K562 (cell line): ENCODE measurements around the gene ATAD3B. TPM values are rescaled to one million over a fixed set of nuclear protein-coding genes. Genes with fewer than 3 reads are reported as not detected.
A peak's percentile ranks its signal among the peaks of the same experiment; 100 is the strongest.

Source experiments
- ARID4B ChIP-seq: sonication (generic); formaldehyde crosslinking; IDR thresholded peaks from 2 replicates; pipeline ENCODE4 v1.8.0; 2022; ENCODE audit warnings: mild to moderate bottlenecking, missing genetic modification reagents
- CBFB ChIP-seq: sonication (generic); formaldehyde crosslinking; IDR thresholded peaks from 2 replicates; pipeline ENCODE4 v1.4.0; 2020; ENCODE audit warnings: mild to moderate bottlenecking, missing genetic modification reagents
- CHD2 ChIP-seq: IDR thresholded peaks from 2 replicates; pipeline ENCODE4 v1.6.1; 2011; ENCODE audit warnings: low read depth, low read length
- COPS2 ChIP-seq: fragments of 450-650 bp; conservative IDR thresholded peaks from 2 replicates; pipeline ENCODE4 v1.6.1; 2016; ENCODE audit warnings: mild to moderate bottlenecking, moderate library complexity
- ETV5 ChIP-seq: sonication (generic); formaldehyde crosslinking; IDR thresholded peaks from 2 replicates; pipeline ENCODE4 v1.4.0; 2020; ENCODE audit warnings: low read depth, mild to moderate bottlenecking, missing genetic modification reagents
- FOXM1 ChIP-seq, 2 experiments: fragments of 450-650 bp in 1 of 2; sonication (generic) in 1 of 2; formaldehyde crosslinking in 1 of 2; IDR thresholded peaks; 2 replicates each; pipeline versions ENCODE4 v1.6.1 to v1.9.0; 2017 to 2022; ENCODE audit warnings: low read depth in 2 of 2, mild to moderate bottlenecking in 2 of 2, missing genetic modification reagents in 1 of 2, moderate library complexity in 1 of 2
- GABPB2 ChIP-seq: fragments of 250-450 bp; sonication (Bioruptor Pico); conservative IDR thresholded peaks from 2 replicates; pipeline ENCODE4 v1.5.1; 2021; ENCODE audit warnings: mild to moderate bottlenecking
- HDGF ChIP-seq: fragments of 450-650 bp; IDR thresholded peaks from 2 replicates; pipeline ENCODE4 v1.6.1; 2016
- ID3 ChIP-seq, 2 experiments: fragments of 250-450 bp in 1 of 2; fragments of 450-650 bp in 1 of 2; sonication (Bioruptor Pico) in 1 of 2; IDR thresholded peaks; 2 replicates each; pipeline versions ENCODE4 v1.6.1 to v1.8.0; 2016 to 2021; ENCODE audit warnings: mild to moderate bottlenecking in 2 of 2, moderate library complexity in 2 of 2, missing compliant biosample characterization in 1 of 2, missing genetic modification characterization in 1 of 2
- KLF1 ChIP-seq: fragments of 450-650 bp; IDR thresholded peaks from 2 replicates; pipeline ENCODE4 v1.6.1; 2016; ENCODE audit warnings: missing genetic modification characterization, missing compliant biosample characterization
- KLF16 ChIP-seq: IDR thresholded peaks from 2 replicates; pipeline ENCODE4 v1.6.1; 2016; ENCODE audit warnings: antibody characterized with exemption
- MCM3 ChIP-seq: fragments of 450-650 bp; IDR thresholded peaks from 2 replicates; pipeline ENCODE4 v1.6.1; 2016
- MTA3 ChIP-seq: fragments of 450-650 bp; formaldehyde crosslinking; IDR thresholded peaks from 2 replicates; pipeline ENCODE4 v1.6.1; 2017; ENCODE audit warnings: mild to moderate bottlenecking, borderline replicate concordance
- NONO ChIP-seq, 2 experiments: fragments of 200-400 bp in 1 of 2; fragments of 450-650 bp in 1 of 2; formaldehyde crosslinking in 1 of 2; IDR thresholded peaks; 2 replicates each; pipeline ENCODE4 v1.6.1; 2017; ENCODE audit warnings: low read depth in 2 of 2, mild to moderate bottlenecking in 2 of 2, moderate library complexity in 2 of 2, low read length in 1 of 2
- RAD21 ChIP-seq, 2 experiments: fragments of 250-450 bp in 1 of 2; fragments of 450-650 bp in 1 of 2; sonication (Bioruptor Pico) in 1 of 2; formaldehyde crosslinking in 1 of 2; IDR thresholded peaks in 1 of 2; conservative IDR thresholded peaks in 1 of 2; 2 replicates each; pipeline versions ENCODE4 v1.4.0 to v1.8.0; 2020 to 2022; ENCODE audit warnings: mild to moderate bottlenecking in 2 of 2, moderate library complexity in 1 of 2
- SIN3A ChIP-seq, 2 experiments: fragments of 150-350 bp in 1 of 2; IDR thresholded peaks; 2 replicates each; pipeline ENCODE4 v1.6.1; 2011 to 2016; ENCODE audit warnings: borderline replicate concordance in 2 of 2, low read depth in 2 of 2, low read length in 2 of 2, mild to moderate bottlenecking in 2 of 2, moderate library complexity in 2 of 2; ENCODE audit not compliant: control insufficient read depth in 1 of 2
- TAF7 ChIP-seq: fragments of 450-650 bp; IDR thresholded peaks from 2 replicates; pipeline ENCODE4 v1.6.1; 2016; ENCODE audit warnings: missing genetic modification characterization, missing compliant biosample characterization
- TCFL5 ChIP-seq: fragments of 250-450 bp; sonication (Bioruptor Pico); conservative IDR thresholded peaks from 2 replicates; pipeline ENCODE4 v1.6.1; 2021; ENCODE audit warnings: mild to moderate bottlenecking, moderate library complexity, matching md5 sums
- TFAP4 ChIP-seq: sonication (generic); formaldehyde crosslinking; IDR thresholded peaks from 2 replicates; pipeline ENCODE4 v1.8.0; 2022; ENCODE audit warnings: missing genetic modification reagents, mild to moderate bottlenecking, moderate library complexity, borderline replicate concordance
- XRCC5 ChIP-seq: fragments of 200-400 bp; formaldehyde crosslinking; IDR thresholded peaks from 2 replicates; pipeline ENCODE4 v1.6.1; 2017; ENCODE audit warnings: low read depth, mild to moderate bottlenecking, low read length
- ZFPM2 ChIP-seq: fragments of 250-450 bp; sonication (Bioruptor Pico); IDR thresholded peaks from 2 replicates; pipeline ENCODE4 v1.5.1; 2022; ENCODE audit warnings: mild to moderate bottlenecking
- polyA plus RNA-seq, 8 experiments: library from polyadenylated mRNA; depleted of rRNA in 4 of 8; stranded (reverse) in 5 of 8; unstranded in 3 of 8; fragments of >200 nt; fragmentation: Nextera tagmentation in 2 of 8; fragmentation: Illumina TruSeq in 1 of 8; extraction: Ambion mirVana in 2 of 8; extraction: Trizol in 1 of 8; gene quantifications; 2 replicates each; pipeline versions ENCODE4 v1.2.1 to v1.2.3, GENCODE V29; 2011 to 2014; ENCODE audit warnings: inconsistent platforms in 1 of 8, missing spikeins in 1 of 8
- total RNA-seq, 7 experiments: library from RNA; depleted of rRNA in 6 of 7; stranded (reverse); fragments of >200 nt in 6 of 7; fragmentation: Illumina TruSeq in 2 of 7; extraction: Trizol in 2 of 7; gene quantifications; 2 replicates each; pipeline versions ENCODE4 v1.2.1 to v1.2.3, GENCODE V29; 2011 to 2021; ENCODE audit warnings: low replicate concordance in 1 of 7

ATAD3B gene
- total and polyA plus RNA-seq, 9 of the 15 experiments (the other 6 are each of a cell fraction or from before 2014, with no cell fraction given) = 0.07 to 113 (median 27.7) TPM

GRCh38 chr1:1441002-1441888 lies 30.3 kb upstream of the ATAD3B start (continued):
- TF ChIP-seq FOXM1 (IDR thresholded peaks at IDR 0.05; ENCODE audit: low read depth) (no peak), FOXM1 (CRISPR knock-in tag; IDR thresholded peaks at IDR 0.05; ENCODE audit: low read depth) (0 out of 2 replicates have a peak, but pooled peaks have one; percentile 60), NONO (IDR thresholded peaks at IDR 0.05; ENCODE audit: low read depth in 2 of 2, low read length in 1 of 2) (0 out of 4 replicates have a peak, but pooled peaks of 1 of the 2 experiments have one; percentile 51), MCM3 (no peak), COPS2 (no peak), HDGF (0 out of 2 replicates have a peak, but pooled peaks have one; percentile 41), TFAP4 (peak; percentile 88), XRCC5 (peak; percentile 84; the same call in 1 of the 2 replicates), RAD21 (CRISPR knock-in tag; conservative IDR thresholded peaks at IDR 0.05 in 1 of 2, IDR thresholded peaks at IDR 0.05 in 1 of 2) (peak; percentile 77 to 92), ZFPM2 (CRISPR knock-in tag) (no peak), KLF1 (tag) (peak; percentile 80; the same call in 1 of the 2 replicates), SIN3A (IDR thresholded peaks at IDR 0.05; ENCODE audit: borderline replicate concordance in 2 of 2, control insufficient read depth in 1 of 2, low read depth in 2 of 2, low read length in 2 of 2) (peak in 1 of 2 experiments; percentile 60; a peak in 1 of 4 replicates), CHD2 (no peak), CBFB (CRISPR knock-in tag) (peak; percentile 96), TCFL5 (CRISPR knock-in tag) (no peak), ETV5 (CRISPR knock-in tag) (peak; percentile 73), KLF16 (0 out of 2 replicates have a peak, but pooled peaks have one; percentile 35), GABPB2 (CRISPR knock-in tag) (0 out of 2 replicates have a peak, but pooled peaks have one; percentile 60), TAF7 (tag) (no peak), MTA3 (peak; percentile 80; the same call in 1 of the 2 replicates), ID3 (CRISPR knock-in tag; IDR thresholded peaks at IDR 0.05) (no peak), ID3 (tag; IDR thresholded peaks at IDR 0.05) (peak; percentile 64; the same call in 1 of the 2 replicates), ARID4B (CRISPR knock-in tag) (peak; percentile 58; the same call in 1 of the 2 replicates)
